ENCODE data around the gene PCP4.

Gene PCP4

GRCh38 chr21:39961251-39961650 lies 94.0 kb downstream of the PCP4 start:
- Histone ChIP-seq H3K27ac (ENCODE audit: low read depth, low read length) (no peak overlapping the region), H3K9ac (ENCODE audit: low read length in 5 of 5) (no peak overlapping the region), H3K27me3 (ENCODE audit: control insufficient read depth in 5 of 5, insufficient read depth in 4 of 5, low read length in 5 of 5) (no peaks in the 10 kb centered on the region), H3K36me3 (ENCODE audit: control insufficient read depth in 5 of 5, insufficient read depth in 5 of 5, low read length in 5 of 5) (peaks cover 0 to 2% (median 0%) of the 10 kb centered on the region in 5 donors), H3K4me3 (ENCODE audit: low read depth in 1 of 5, low read length in 5 of 5) (no peak overlapping the region), H3K9me3 (ENCODE audit: control insufficient read depth in 5 of 5, low read length in 5 of 5) (peaks cover 10 to 23% (median 16%) of the 10 kb centered on the region in 5 donors), H3K4me1 (ENCODE audit: control insufficient read depth in 5 of 5, insufficient read depth in 5 of 5, low read length in 5 of 5) (peaks cover 0 to 24% (median 10%) of the 10 kb centered on the region in 5 donors)

- H3K9me3 ChIP-seq (ENCODE audit: control insufficient read depth in 5 of 5, low read length in 5 of 5) = peaks cover 4 to 14% (median 12%) of the 10 kb centered on the region in 5 donors
- no peaks in the 10 kb centered on the region for H3K27me3 ChIP-seq (ENCODE audit: control insufficient read depth in 5 of 5, insufficient read depth in 4 of 5, low read length in 5 of 5)
- peak overlapping the region; percentile 66 for H3K27ac ChIP-seq (ENCODE audit: low read depth, low read length)
- H3K4me1 ChIP-seq (ENCODE audit: control insufficient read depth in 5 of 5, insufficient read depth in 5 of 5, low read length in 5 of 5) = peaks cover 0 to 30% (median 16%) of the 10 kb centered on the region in 5 donors
- peaks cover 0 to 2% (median 0%) of the 10 kb centered on the region in 5 donors for H3K36me3 ChIP-seq (ENCODE audit: control insufficient read depth in 5 of 5, insufficient read depth in 5 of 5, low read length in 5 of 5)
- no peak overlapping the region for H3K4me3 ChIP-seq (ENCODE audit: low read depth in 1 of 5, low read length in 5 of 5)
- H3K9ac ChIP-seq (ENCODE audit: low read length in 5 of 5) = no peak overlapping the region
Observed at GRCh38 chr21:39965026-39965425, 97.8 kb downstream of the PCP4 start.

DNA sequence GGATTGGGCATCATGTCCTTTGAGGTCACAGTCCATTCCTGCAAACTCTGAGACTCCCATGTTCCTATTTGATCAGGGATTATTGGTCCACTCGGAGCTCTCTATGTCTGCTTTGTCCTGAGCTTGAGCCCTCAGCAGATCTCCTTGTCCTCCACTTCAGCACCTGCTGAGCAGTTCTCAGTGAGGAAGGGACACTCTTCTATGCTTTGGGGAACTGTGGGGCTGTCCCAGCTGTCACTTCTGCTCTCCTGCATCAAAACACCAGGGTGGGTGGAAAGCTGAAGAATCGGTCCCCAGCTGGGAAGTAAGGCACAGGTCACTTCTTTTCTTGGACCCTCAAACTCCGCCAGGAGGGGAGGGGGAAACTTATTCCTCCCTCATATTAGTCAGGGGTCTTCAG lies 99.5 kb downstream of the PCP4 start:
- Histone ChIP-seq H3K4me1 (ENCODE audit: control insufficient read depth in 5 of 5, insufficient read depth in 5 of 5, low read length in 5 of 5) (peaks cover 0 to 37% (median 16%) of the 10 kb centered on the region in 5 donors), H3K27me3 (ENCODE audit: control insufficient read depth in 5 of 5, insufficient read depth in 4 of 5, low read length in 5 of 5) (no peaks in the 10 kb centered on the region), H3K9me3 (ENCODE audit: control insufficient read depth in 5 of 5, low read length in 5 of 5) (peaks cover 0 to 5% (median 0%) of the 10 kb centered on the region in 5 donors), H3K27ac (ENCODE audit: low read depth, low read length) (no peak overlapping the region), H3K9ac (ENCODE audit: low read length in 5 of 5) (no peak overlapping the region), H3K4me3 (ENCODE audit: low read depth in 1 of 5, low read length in 5 of 5) (peak overlapping the region in 1 of 5 donors; percentile 29), H3K36me3 (ENCODE audit: control insufficient read depth in 5 of 5, insufficient read depth in 5 of 5, low read length in 5 of 5) (peaks cover 0 to 2% (median 0%) of the 10 kb centered on the region in 5 donors)

- no peaks in the 10 kb centered on the region for H3K36me3 ChIP-seq (ENCODE audit: control insufficient read depth in 5 of 5, insufficient read depth in 5 of 5, low read length in 5 of 5)
- no peaks in the 10 kb centered on the region for H3K27me3 ChIP-seq (ENCODE audit: control insufficient read depth in 5 of 5, insufficient read depth in 4 of 5, low read length in 5 of 5)
- no peak overlapping the region for H3K4me3 ChIP-seq (ENCODE audit: low read depth in 1 of 5, low read length in 5 of 5)
- H3K4me1 ChIP-seq (ENCODE audit: control insufficient read depth in 5 of 5, insufficient read depth in 5 of 5, low read length in 5 of 5) = peaks cover 0 to 47% (median 28%) of the 10 kb centered on the region in 5 donors
- peak overlapping the region; percentile 1 for H3K27ac ChIP-seq (ENCODE audit: low read depth, low read length)
- H3K9ac ChIP-seq (ENCODE audit: low read length in 5 of 5) = no peak overlapping the region
- H3K9me3 ChIP-seq (ENCODE audit: control insufficient read depth in 5 of 5, low read length in 5 of 5) = peaks cover 0 to 5% (median 0%) of the 10 kb centered on the region in 5 donors
Observed at GRCh38 chr21:39968010-39968409, 100.8 kb downstream of the PCP4 start.

GRCh38 chr21:39969691-39970364 lies 102.6 kb downstream of the PCP4 start:
- Histone ChIP-seq H3K27ac (ENCODE audit: low read depth, low read length) (no peak overlapping the region), H3K4me3 (ENCODE audit: low read depth in 1 of 5, low read length in 5 of 5) (no peak overlapping the region), H3K9me3 (ENCODE audit: control insufficient read depth in 5 of 5, low read length in 5 of 5) (peaks cover 0 to 5% (median 0%) of the 10 kb centered on the region in 5 donors), H3K4me1 (ENCODE audit: control insufficient read depth in 5 of 5, insufficient read depth in 5 of 5, low read length in 5 of 5) (peaks cover 0 to 30% (median 21%) of the 10 kb centered on the region in 5 donors), H3K27me3 (ENCODE audit: control insufficient read depth in 5 of 5, insufficient read depth in 4 of 5, low read length in 5 of 5) (no peaks in the 10 kb centered on the region), H3K9ac (ENCODE audit: low read length in 5 of 5) (no peak overlapping the region), H3K36me3 (ENCODE audit: control insufficient read depth in 5 of 5, insufficient read depth in 5 of 5, low read length in 5 of 5) (no peaks in the 10 kb centered on the region)

DNA sequence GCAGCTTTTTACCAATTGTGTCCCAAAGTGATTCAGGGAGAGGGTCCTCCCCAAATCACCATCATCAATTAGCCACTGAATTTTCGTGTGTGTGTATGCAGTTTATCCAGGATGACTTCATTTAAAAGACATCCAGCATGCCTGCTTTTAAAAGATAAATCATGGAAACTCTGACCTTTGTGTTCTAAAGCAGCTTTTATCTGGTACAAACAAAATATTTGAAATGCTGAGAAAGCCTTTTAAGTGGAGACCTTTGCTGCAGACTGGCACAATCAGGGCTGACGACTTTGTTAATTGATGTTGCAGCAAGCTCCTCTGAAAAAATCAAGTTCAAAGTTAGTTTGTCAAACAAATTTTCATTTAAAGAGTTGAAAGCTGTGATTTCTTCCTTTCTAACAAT lies 104.7 kb downstream of the PCP4 start:
- no peaks in the 10 kb centered on the region for H3K36me3 ChIP-seq (ENCODE audit: control insufficient read depth in 5 of 5, insufficient read depth in 5 of 5, low read length in 5 of 5)
- H3K27ac ChIP-seq (ENCODE audit: low read depth, low read length) = peak overlapping the region; percentile 11

DNA sequence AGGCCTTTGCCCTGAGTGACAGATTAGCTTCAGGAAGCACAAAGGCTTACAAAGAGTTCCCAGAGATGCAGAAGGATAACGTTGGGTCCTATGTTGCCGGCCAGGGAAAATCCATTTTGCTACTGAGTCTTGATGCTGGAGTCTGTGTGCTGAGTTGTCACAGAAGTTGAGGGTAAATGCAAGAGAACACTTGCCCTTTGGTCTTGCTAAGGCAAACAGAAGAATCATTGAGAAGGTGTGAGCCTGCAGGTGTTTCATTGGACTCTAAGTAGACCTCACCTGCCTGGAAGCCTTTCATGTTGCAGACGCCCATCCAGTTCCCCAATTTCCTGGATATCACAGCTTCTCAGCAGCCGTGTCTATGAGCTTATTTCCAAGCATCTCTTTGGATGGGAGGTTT lies 105.2 kb downstream of the PCP4 start:
- Histone ChIP-seq H3K9me3 (ENCODE audit: control insufficient read depth in 5 of 5, low read length in 5 of 5) (peaks cover 0 to 5% (median 0%) of the 10 kb centered on the region in 5 donors), H3K4me3 (ENCODE audit: low read depth in 1 of 5, low read length in 5 of 5) (no peak overlapping the region), H3K9ac (ENCODE audit: low read length in 5 of 5) (no peak overlapping the region), H3K4me1 (ENCODE audit: control insufficient read depth in 5 of 5, insufficient read depth in 5 of 5, low read length in 5 of 5) (peaks cover 0 to 21% (median 18%) of the 10 kb centered on the region in 5 donors), H3K36me3 (ENCODE audit: control insufficient read depth in 5 of 5, insufficient read depth in 5 of 5, low read length in 5 of 5) (no peaks in the 10 kb centered on the region), H3K27ac (ENCODE audit: low read depth, low read length) (peak overlapping the region; percentile 11), H3K27me3 (ENCODE audit: control insufficient read depth in 5 of 5, insufficient read depth in 4 of 5, low read length in 5 of 5) (peaks cover 0 to 2% (median 0%) of the 10 kb centered on the region in 5 donors)

More for the DNA sequence above, 104.7 kb downstream of the PCP4 start:
- Histone ChIP-seq H3K4me3 (ENCODE audit: low read depth in 1 of 5, low read length in 5 of 5) (no peak overlapping the region), H3K4me1 (ENCODE audit: control insufficient read depth in 5 of 5, insufficient read depth in 5 of 5, low read length in 5 of 5) (peaks cover 0 to 23% (median 21%) of the 10 kb centered on the region in 5 donors), H3K9ac (ENCODE audit: low read length in 5 of 5) (no peak overlapping the region), H3K27me3 (ENCODE audit: control insufficient read depth in 5 of 5, insufficient read depth in 4 of 5, low read length in 5 of 5) (peaks cover 0 to 2% (median 0%) of the 10 kb centered on the region in 5 donors), H3K9me3 (ENCODE audit: control insufficient read depth in 5 of 5, low read length in 5 of 5) (peaks cover 0 to 5% (median 0%) of the 10 kb centered on the region in 5 donors)

DNA sequence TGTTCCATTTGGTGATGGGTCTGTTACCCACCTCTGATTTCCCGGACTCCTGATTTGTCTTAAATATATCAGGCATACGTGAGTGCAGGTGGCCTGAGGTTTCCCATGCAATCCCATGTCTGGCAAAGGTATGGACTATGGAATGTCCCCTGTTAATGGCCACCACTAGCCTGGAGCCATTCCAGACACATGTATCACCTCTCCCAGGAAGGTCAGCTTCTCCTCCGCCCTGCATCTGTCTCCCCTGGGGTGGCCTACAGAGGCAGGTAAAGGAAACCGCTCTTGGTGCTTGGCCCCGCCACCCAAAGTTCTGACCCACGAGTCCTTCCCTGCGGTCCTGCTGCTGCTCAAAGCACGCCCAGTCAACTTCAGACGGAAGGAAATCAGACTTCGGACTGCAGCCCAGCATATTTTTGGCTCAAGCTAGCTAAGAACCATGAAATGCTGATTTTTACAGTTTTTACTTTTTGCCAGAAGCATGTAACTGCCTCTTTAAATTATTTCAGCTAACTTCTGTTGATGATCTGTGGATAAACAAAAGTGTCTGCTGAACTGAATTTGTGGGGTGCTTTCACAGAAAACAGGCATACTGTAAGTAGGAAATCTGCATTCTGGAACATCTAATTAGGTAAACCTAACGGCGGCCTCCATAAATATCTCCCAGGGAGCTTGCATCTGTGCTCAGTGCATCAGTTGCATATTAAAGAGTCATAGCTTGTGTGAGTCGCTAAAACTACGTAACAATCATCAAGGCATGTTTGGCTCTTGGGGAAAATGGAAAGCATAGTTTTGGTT lies 105.9 kb downstream of the PCP4 start:
- H3K9ac ChIP-seq (ENCODE audit: low read length in 5 of 5) = no peak overlapping the region
- no peaks in the 10 kb centered on the region for H3K36me3 ChIP-seq (ENCODE audit: control insufficient read depth in 5 of 5, insufficient read depth in 5 of 5, low read length in 5 of 5)
- no peak overlapping the region for H3K4me3 ChIP-seq (ENCODE audit: low read depth in 1 of 5, low read length in 5 of 5)
- peaks cover 0 to 2% (median 0%) of the 10 kb centered on the region in 5 donors for H3K27me3 ChIP-seq (ENCODE audit: control insufficient read depth in 5 of 5, insufficient read depth in 4 of 5, low read length in 5 of 5)
- H3K9me3 ChIP-seq (ENCODE audit: control insufficient read depth in 5 of 5, low read length in 5 of 5) = peaks cover 0 to 4% (median 0%) of the 10 kb centered on the region in 5 donors
- peaks cover 0 to 17% (median 13%) of the 10 kb centered on the region in 5 donors for H3K4me1 ChIP-seq (ENCODE audit: control insufficient read depth in 5 of 5, insufficient read depth in 5 of 5, low read length in 5 of 5)
- H3K27ac ChIP-seq (ENCODE audit: low read depth, low read length) = no peak overlapping the region

- no peak overlapping the region for H3K9ac ChIP-seq (ENCODE audit: low read length in 5 of 5)
- H3K27ac ChIP-seq (ENCODE audit: low read depth, low read length) = no peak overlapping the region
- H3K4me3 ChIP-seq (ENCODE audit: low read depth in 1 of 5, low read length in 5 of 5) = no peak overlapping the region
- no peaks in the 10 kb centered on the region for H3K36me3 ChIP-seq (ENCODE audit: control insufficient read depth in 5 of 5, insufficient read depth in 5 of 5, low read length in 5 of 5)
- H3K4me1 ChIP-seq (ENCODE audit: control insufficient read depth in 5 of 5, insufficient read depth in 5 of 5, low read length in 5 of 5) = peaks cover 0 to 15% (median 9%) of the 10 kb centered on the region in 5 donors
- no peaks in the 10 kb centered on the region for H3K9me3 ChIP-seq (ENCODE audit: control insufficient read depth in 5 of 5, low read length in 5 of 5)
- peaks cover 0 to 2% (median 0%) of the 10 kb centered on the region in 5 donors for H3K27me3 ChIP-seq (ENCODE audit: control insufficient read depth in 5 of 5, insufficient read depth in 4 of 5, low read length in 5 of 5)
Observed at GRCh38 chr21:39976800-39977199, 109.6 kb downstream of the PCP4 start.

Data from subcutaneous abdominal adipose tissue (tissue), 5 donors.